Ishikawa (cell line): ENCODE results near the gene ONECUT2.

Source experiments
- CEBPB ChIP-seq: IDR thresholded peaks from 2 replicates; pipeline ENCODE4 v1.6.1; 2012
- EP300 ChIP-seq: IDR thresholded peaks from 2 replicates; pipeline ENCODE4 v1.6.1; 2012; ENCODE audit warnings: borderline replicate concordance
- RAD21 ChIP-seq: IDR thresholded peaks from 2 replicates; pipeline ENCODE4 v1.6.1; 2012; ENCODE audit warnings: low read depth

DNA sequence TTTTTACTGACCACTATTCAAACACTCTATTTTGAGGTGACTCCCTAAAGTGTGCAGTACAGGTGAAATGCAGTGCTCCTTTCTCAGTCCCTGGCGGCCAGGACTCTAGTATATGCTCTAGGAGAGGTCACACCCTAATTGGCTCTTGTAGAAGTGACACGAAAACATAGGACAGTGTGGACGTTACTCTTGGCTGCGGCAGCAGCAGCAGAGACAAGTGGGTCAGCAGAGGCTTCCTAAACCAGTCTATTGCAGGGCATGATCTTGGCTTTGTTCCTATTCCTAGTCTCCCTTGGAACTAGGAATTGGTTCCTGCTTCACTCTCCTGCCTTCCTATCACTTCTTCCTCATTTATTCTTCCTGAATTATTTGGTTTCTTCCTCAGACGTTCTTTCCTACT is 10.1 kb upstream of the ONECUT2 start:
- TF ChIP-seq RAD21 = no peak
- no peak for TF ChIP-seq EP300
- no peak for TF ChIP-seq CEBPB
